ENCODE data around the gene CRACR2B. TPM values are rescaled to one million over a fixed set of nuclear protein-coding genes. Genes with fewer than 3 reads are reported as not detected.

CRACR2B gene
- total and polyA plus RNA-seq, 10 of the 15 experiments (the other 5 are each of a cell fraction or from before 2014, with no cell fraction given), result 0.10 to 33.7 (median 12.7) TPM

DNA sequence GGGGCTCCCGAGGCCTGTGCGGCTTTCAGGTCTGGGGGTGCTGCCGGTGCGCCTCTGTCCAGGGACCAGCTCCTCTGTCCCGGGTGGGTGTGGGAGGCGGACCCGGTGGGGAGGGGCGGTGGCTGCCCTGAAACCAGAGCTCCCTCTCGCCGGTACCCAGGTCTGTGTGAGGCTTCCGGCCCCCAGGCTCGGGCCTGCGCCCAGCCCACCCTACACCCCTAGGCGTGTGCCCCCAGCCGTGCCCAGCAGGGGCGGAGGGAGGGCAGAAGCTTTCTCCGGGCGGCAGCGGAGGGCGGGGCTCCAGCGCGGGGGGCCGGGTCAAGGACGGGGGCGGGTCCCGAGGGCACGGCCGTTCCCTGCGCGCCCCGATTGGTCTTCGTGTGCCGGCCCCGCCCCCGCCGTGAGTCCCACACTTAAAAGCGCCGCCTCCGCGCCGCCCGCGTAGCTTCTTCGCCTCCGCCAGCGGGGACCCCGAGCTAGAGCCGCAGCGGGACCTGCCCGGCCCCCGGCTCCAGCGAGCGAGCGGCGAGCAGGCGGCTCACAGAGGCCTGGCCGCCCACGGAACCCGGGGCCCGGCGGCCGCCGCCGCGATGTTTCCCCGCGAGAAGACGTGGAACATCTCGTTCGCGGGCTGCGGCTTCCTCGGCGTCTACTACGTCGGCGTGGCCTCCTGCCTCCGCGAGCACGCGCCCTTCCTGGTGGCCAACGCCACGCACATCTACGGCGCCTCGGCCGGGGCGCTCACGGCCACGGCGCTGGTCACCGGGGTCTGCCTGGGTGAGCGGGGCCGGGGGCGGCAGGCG lies 8.4 kb upstream of the CRACR2B start (continued):
- peak; percentile 87 for TF ChIP-seq NKRF (conservative IDR thresholded peaks at IDR 0.05)
- TF ChIP-seq NFYB (IDR thresholded peaks at IDR 0.05; ENCODE audit: insufficient read depth, low read depth, low read length), result peak; percentile 79; the same call in 1 of the 2 replicates
- no peak for TF ChIP-seq KAT2A (conservative IDR thresholded peaks at IDR 0.05; ENCODE audit: control insufficient read depth, low read depth, low read length)
- peak; percentile 63 for TF ChIP-seq RB1 (IDR thresholded peaks at IDR 0.05; ENCODE audit: borderline replicate concordance)
- TF ChIP-seq TCF3 (IDR thresholded peaks at IDR 0.05; ENCODE audit: borderline replicate concordance, insufficient read depth, low read depth, low read length), result peak; percentile 73; the same call in 1 of the 2 replicates
- peak; percentile 92 for TF ChIP-seq BACH1 (IDR thresholded peaks at IDR 0.05; ENCODE audit: borderline replicate concordance)
- TF ChIP-seq KLF5 (IDR thresholded peaks at IDR 0.05; ENCODE audit: partially characterized antibody), result peak; percentile 64
- peak; percentile 92 for TF ChIP-seq POLR2A (IDR thresholded peaks at IDR 0.05; ENCODE audit: low read depth, low read length)
- no peak for TF ChIP-seq IRF5 (IDR thresholded peaks at IDR 0.05; ENCODE audit: borderline replicate concordance)
- TF ChIP-seq BHLHE40 (IDR thresholded peaks at IDR 0.05; ENCODE audit: borderline replicate concordance in 1 of 2, low read depth in 2 of 2, low read length in 1 of 2), result peak in 1 of 2 experiments; percentile 50; a peak in 2 of 4 replicates
- TF ChIP-seq POU2F2 (IDR thresholded peaks at IDR 0.05; ENCODE audit: borderline replicate concordance, low read depth, low read length), result peak; percentile 70; the same call in 2 of the 3 replicates
- TF ChIP-seq POLR2AphosphoS5 (IDR thresholded peaks at IDR 0.05; ENCODE audit: low read length), result peak; percentile 86
- TF ChIP-seq RUNX3 (IDR thresholded peaks at IDR 0.05; ENCODE audit: low read length), result peak; percentile 26; the same call in 1 of the 2 replicates
- peak; percentile 56; the same call in 1 of the 2 replicates for TF ChIP-seq ZNF24 (IDR thresholded peaks at IDR 0.05)
- TF ChIP-seq EGR1 (IDR thresholded peaks at IDR 0.05; ENCODE audit: borderline replicate concordance in 1 of 2, low read depth in 2 of 2, low read length in 2 of 2), result peak in 1 of 2 experiments; percentile 87; a peak in 2 of 3 replicates
- TF ChIP-seq CHD2 (IDR thresholded peaks at IDR 0.05; ENCODE audit: borderline replicate concordance, low read depth, low read length), result peak; percentile 57; the same call in 1 of the 2 replicates
- peak; percentile 67 for TF ChIP-seq IKZF1 (conservative IDR thresholded peaks at IDR 0.05)
- TF ChIP-seq E4F1 (IDR thresholded peaks at IDR 0.05; ENCODE audit: borderline replicate concordance, partially characterized antibody), result no peak
- TF ChIP-seq TAF1 (IDR thresholded peaks at IDR 0.05; ENCODE audit: borderline replicate concordance, low read depth, low read length), result peak; percentile 74; the same call in 1 of the 2 replicates
- TF ChIP-seq ASH2L (IDR thresholded peaks at IDR 0.05; ENCODE audit: borderline replicate concordance, low read depth), result no peak
- TF ChIP-seq ZNF274 (IDR thresholded peaks at IDR 0.05; ENCODE audit: insufficient read depth, insufficient read length), result no peak
